HFFc6 (cell line): ENCODE results near the gene RABGAP1L. TPM values are rescaled to one million over a fixed set of nuclear protein-coding genes. Genes with fewer than 3 reads are reported as not detected.
A peak's percentile ranks its signal among the peaks of the same experiment; 100 is the strongest.
"Not testable (repeated sequence)": the region's sequence is repeated elsewhere in the genome, so short reads cannot be mapped to it uniquely, and the experiment has no call there.

ENCODE experiments used
- DNase-seq: peaks from one replicate; pipeline ENCODE4 v3.0.0-alpha.2; 2018
- H3K27ac Mint-ChIP-seq: 2 replicates; pipeline ENCODE4 v1.8.0; 2020; ENCODE audit warnings: mild to moderate bottlenecking, mixed read lengths
- H3K27me3 Mint-ChIP-seq: 2 replicates; pipeline ENCODE4 v1.8.0; 2021; ENCODE audit warnings: mild to moderate bottlenecking, moderate library complexity, mixed read lengths; ENCODE audit not compliant: insufficient read depth
- H3K36me3 Mint-ChIP-seq: 2 replicates; pipeline ENCODE4 v1.8.0; 2021; ENCODE audit warnings: low read depth, mixed read lengths
- H3K4me1 Mint-ChIP-seq: 2 replicates; pipeline ENCODE4 v1.8.0; 2020; ENCODE audit warnings: low read depth, mixed read lengths
- H3K4me3 Mint-ChIP-seq: 2 replicates; pipeline ENCODE4 v1.8.0; 2020; ENCODE audit warnings: mild to moderate bottlenecking, moderate library complexity, mixed read lengths
- H3K9me3 Mint-ChIP-seq: 2 replicates; pipeline ENCODE4 v1.8.0; 2020; ENCODE audit warnings: mild to moderate bottlenecking, mixed read lengths
- total RNA-seq, 6 experiments: library from RNA; stranded (reverse); fragmentation: NEBNext Ultra II Directional; extraction: Animal tissue kit (Norgen Biotek cat#: 25700); gene quantifications; 2 replicates in 1 of 6; 3 replicates in 5 of 6; pipeline ENCODE4 v1.2.3, GENCODE V29; 2021
- TF ChIP-seq, protein P1 (sequence below): fragments of 200-600 bp; sonication (generic); IDR thresholded peaks from 2 replicates; pipeline ENCODE4 v1.5.0; 2021; ENCODE audit warnings: antibody characterized with exemption, mild to moderate bottlenecking

Gene RABGAP1L
- total RNA-seq, 6 experiments from 2014 or later: 14.5 to 16.9 (median 16.0) TPM

DNA sequence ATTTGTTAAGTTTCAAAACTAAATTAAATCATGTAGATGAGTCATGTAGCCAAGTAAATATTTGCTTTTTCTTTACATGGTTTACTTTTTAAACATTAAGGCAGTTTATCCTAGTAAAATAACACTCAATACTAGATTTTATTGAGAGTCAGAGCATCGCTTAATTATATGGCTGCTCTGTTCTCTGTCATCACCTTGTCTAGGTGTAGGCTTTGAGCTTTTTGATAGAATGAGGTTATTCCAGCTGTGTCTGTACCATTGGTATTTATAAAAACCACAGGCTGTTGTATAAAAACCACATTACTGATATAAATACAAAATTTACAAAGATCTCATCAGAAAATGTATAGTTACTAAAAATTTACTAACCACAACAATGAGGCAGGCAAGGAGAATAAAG, 245.9 kb downstream of the RABGAP1L start:
- Mint-ChIP-seq H3K9me3 (no peaks in the 10 kb centered on the region), H3K36me3 (no peaks in the 10 kb centered on the region), H3K27ac (no peak overlapping the region), H3K4me1 (0 out of 2 replicates have a peak, but pooled peaks cover 13% of the 10 kb centered on the region), H3K27me3 (no peaks in the 10 kb centered on the region), H3K4me3 (no peak overlapping the region)
- TF ChIP-seq, protein P1, sequence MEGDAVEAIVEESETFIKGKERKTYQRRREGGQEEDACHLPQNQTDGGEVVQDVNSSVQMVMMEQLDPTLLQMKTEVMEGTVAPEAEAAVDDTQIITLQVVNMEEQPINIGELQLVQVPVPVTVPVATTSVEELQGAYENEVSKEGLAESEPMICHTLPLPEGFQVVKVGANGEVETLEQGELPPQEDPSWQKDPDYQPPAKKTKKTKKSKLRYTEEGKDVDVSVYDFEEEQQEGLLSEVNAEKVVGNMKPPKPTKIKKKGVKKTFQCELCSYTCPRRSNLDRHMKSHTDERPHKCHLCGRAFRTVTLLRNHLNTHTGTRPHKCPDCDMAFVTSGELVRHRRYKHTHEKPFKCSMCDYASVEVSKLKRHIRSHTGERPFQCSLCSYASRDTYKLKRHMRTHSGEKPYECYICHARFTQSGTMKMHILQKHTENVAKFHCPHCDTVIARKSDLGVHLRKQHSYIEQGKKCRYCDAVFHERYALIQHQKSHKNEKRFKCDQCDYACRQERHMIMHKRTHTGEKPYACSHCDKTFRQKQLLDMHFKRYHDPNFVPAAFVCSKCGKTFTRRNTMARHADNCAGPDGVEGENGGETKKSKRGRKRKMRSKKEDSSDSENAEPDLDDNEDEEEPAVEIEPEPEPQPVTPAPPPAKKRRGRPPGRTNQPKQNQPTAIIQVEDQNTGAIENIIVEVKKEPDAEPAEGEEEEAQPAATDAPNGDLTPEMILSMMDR: no peak
- DNase-seq: no peak

DNA sequence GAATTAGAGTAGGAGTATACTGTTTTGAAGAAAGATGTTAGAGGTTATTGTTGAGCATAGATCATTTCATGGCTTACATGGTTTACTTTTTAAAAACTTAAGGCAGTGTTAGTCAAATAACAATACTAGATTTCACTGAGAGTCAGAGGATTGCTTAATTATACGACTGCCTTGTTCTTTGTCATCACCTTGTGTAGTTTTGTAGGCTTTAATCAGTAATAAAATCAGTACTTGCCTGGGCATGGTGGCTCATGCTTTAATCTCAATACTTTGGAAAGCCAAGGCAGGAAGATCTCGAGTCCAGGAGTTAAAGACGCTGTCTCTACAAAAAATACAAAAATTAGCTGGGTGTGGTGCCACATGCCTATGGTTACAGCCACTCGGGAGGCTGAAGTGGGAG, 247.1 kb downstream of the RABGAP1L start:
- Mint-ChIP-seq H3K27ac (no peak overlapping the region), H3K36me3 (no peaks in the 10 kb centered on the region), H3K4me1 (0 out of 2 replicates have a peak, but pooled peaks cover 13% of the 10 kb centered on the region), H3K4me3 (no peak overlapping the region), H3K9me3 (no peaks in the 10 kb centered on the region), H3K27me3 (no peaks in the 10 kb centered on the region)
- TF ChIP-seq, protein P1: no peak
- DNase-seq: no peak

DNA sequence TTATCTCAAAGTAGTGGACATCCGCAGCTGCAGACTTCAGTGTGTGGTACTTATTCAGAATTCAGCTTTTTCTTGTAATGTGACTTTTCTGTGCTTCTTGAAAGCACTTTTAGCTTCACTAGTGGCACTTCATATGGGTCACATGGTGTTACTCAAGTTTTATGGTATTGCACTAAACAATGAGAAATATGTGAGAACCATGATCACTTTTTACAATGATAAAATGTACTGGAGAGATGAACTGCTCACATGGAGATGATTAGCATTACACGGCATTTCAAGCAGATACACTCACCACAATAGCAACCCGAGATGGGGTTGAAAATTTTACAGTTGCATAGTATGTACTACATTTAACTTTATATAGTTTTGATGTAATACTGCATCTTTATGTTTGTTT, 248.3 kb downstream of the RABGAP1L start:
- Mint-ChIP-seq H3K27me3 (no peaks in the 10 kb centered on the region), H3K4me1 (peaks cover 13% of the 10 kb centered on the region; the same call in 1 of the 2 replicates), H3K9me3 (no peaks in the 10 kb centered on the region), H3K4me3 (no peak overlapping the region), H3K36me3 (no peaks in the 10 kb centered on the region), H3K27ac (no peak overlapping the region)
- TF ChIP-seq, protein P1: no peak
- DNase-seq: peak; percentile 32

DNA sequence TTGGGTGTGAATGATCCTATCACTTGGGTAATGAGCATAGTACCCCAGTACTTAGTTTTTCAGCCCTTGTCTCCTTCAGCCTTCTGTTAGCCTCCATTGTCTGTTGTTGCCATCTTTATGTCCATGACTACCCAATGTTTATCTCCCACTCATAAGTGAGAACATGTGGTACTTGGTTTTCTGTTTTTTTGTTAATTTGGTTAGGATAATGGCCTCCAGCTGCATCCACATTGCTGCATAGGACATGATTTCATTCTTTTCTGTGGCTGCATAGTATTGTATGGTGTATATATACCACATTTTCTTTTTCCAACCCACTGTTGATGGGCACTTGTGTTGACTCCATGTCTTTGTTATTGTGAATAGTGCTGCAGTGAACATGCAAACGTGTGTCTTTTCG, 248.8 kb downstream of the RABGAP1L start:
- Mint-ChIP-seq H3K27me3 (no peaks in the 10 kb centered on the region), H3K4me3 (no peak overlapping the region), H3K27ac (0 out of 2 replicates have a peak overlapping the region, but pooled peaks have one; percentile 3), H3K4me1 (peaks cover 15% of the 10 kb centered on the region; the same call in 1 of the 2 replicates), H3K36me3 (no peaks in the 10 kb centered on the region), H3K9me3 (no peaks in the 10 kb centered on the region)
- TF ChIP-seq, protein P1: no peak
- DNase-seq: no peak

DNA sequence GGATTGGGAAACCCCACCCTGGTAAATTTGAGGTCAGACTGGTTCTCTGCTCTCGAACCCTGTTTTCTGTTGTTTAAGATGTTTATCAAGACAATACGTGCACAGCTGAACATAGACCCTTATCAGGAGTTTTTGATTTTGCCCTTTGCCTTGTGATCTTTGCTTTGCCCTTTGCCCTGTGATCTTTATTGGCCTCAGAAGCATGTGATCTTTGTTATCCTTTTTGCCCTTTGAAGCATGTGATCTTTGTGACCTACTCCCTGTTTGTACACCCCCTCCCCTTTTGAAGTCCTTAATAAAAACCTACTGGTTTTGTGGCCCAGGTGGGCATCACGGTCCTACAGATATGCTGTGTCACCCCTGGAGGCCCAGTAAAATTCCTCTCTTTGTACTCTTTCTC, 250.5 kb downstream of the RABGAP1L start:
- not testable (repeated sequence) for H3K9me3 Mint-ChIP-seq, H3K27ac Mint-ChIP-seq, H3K36me3 Mint-ChIP-seq, H3K4me3 Mint-ChIP-seq, DNase-seq, H3K27me3 Mint-ChIP-seq
- peaks cover 28% of the 10 kb centered on the region for H3K4me1 Mint-ChIP-seq

DNA sequence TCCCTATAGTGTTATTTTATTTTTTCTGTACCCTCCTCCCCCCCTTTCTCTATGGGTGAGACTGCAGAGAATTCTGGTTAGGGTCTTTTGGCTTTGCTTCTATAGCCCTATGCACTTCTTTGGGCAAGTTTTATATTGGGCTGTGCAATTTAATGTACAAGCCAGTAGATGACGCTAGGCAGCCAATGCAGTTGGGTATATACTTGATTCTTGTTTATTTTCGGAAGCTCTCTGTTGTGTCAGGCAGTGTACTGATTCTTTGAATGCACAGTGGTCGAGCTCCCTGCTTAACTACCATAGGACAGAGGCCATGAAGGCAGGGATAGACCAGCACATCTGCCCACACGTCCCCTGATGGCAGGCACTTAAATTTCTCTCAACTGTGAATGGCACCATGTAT, 254.3 kb downstream of the RABGAP1L start:
- Mint-ChIP-seq H3K9me3 (no peaks in the 10 kb centered on the region), H3K27me3 (no peaks in the 10 kb centered on the region), H3K36me3 (no peaks in the 10 kb centered on the region), H3K4me3 (peak overlapping the region; percentile 24; the same call in 1 of the 2 replicates), H3K4me1 (peaks cover 14% of the 10 kb centered on the region), H3K27ac (no peak overlapping the region)
- TF ChIP-seq, protein P1: peak; percentile 65
- DNase-seq: no peak
